Bronchial epithelial cell (primary cell): ENCODE results near the gene TNFAIP8. TPM values are rescaled to one million over a fixed set of nuclear protein-coding genes. Genes with fewer than 3 reads are reported as not detected.

Experiments
- DNase-seq: peaks from one replicate; pipeline ENCODE4 v3.0.0-alpha.2; 2010; ENCODE audit warnings: low read depth
- FAIRE-seq: peaks from 2 replicates; lab custom pipeline; 2011; peaks lifted over from hg19 to GRCh38; lab: Jason Lieb, UNC
- H3K27me3 ChIP-seq: 2 replicates; pipeline ENCODE4 v1.5.1; 2011; ENCODE audit warnings: low read length; ENCODE audit not compliant: control insufficient read depth, insufficient read depth
- H3K36me3 ChIP-seq: 2 replicates; pipeline ENCODE4 v1.5.1; 2011; ENCODE audit warnings: low read length; ENCODE audit not compliant: control insufficient read depth, insufficient read depth
- H3K4me3 ChIP-seq: 2 replicates; pipeline ENCODE4 v1.5.1; 2011; ENCODE audit warnings: mild to moderate bottlenecking, low read depth, low read length, control low read depth
- CTCF ChIP-seq: IDR thresholded peaks from 2 replicates; pipeline ENCODE4 v1.5.1; 2011; ENCODE audit warnings: mild to moderate bottlenecking, moderate library complexity, low read length, control low read depth, inconsistent platforms; ENCODE audit not compliant: insufficient read depth, severe bottlenecking
- total RNA-seq: library from RNA; depleted of rRNA; stranded (reverse); fragments of >200 nt; gene quantifications from 2 replicates; pipeline ENCODE4 v1.2.1, GENCODE V29; 2014

The TNFAIP8 gene
- total RNA-seq, 1 donor from 2014 or later = 51.9 TPM

DNA sequence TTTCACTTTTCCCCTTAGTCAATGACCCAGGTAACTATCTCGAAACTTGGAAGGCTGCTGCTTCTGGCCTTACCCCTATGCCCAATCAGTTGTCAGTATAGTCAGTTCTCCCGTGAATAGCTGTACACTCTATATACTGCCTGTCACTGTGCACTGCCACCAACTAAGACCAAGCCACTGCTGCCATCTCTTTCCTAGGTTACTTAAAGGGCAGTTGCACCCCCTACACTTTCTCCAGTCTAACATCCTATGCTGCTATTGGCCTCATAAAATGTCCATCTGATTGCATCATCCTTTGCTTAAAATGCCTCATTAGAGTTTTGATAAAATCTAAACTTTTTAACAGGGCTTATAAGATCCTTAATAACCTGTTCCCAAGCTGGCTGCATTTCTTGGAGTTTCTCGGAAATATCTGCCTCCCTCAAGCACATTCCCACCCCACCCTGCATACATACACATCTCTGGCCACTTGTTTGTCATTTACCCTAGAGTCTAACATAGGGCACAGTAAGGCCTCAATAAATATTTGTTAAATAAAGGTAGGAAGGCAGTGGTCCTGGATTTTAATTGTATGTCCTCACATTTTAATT lies 32.8 kb upstream of the TNFAIP8 start:
- Histone ChIP-seq H3K36me3 (no peaks in the 10 kb centered on the region), H3K27me3 (no peaks in the 10 kb centered on the region), H3K4me3 (no peak overlapping the region)
- FAIRE-seq (no peak), DNase-seq (peak; percentile 60)
- no peak for TF ChIP-seq CTCF

DNA sequence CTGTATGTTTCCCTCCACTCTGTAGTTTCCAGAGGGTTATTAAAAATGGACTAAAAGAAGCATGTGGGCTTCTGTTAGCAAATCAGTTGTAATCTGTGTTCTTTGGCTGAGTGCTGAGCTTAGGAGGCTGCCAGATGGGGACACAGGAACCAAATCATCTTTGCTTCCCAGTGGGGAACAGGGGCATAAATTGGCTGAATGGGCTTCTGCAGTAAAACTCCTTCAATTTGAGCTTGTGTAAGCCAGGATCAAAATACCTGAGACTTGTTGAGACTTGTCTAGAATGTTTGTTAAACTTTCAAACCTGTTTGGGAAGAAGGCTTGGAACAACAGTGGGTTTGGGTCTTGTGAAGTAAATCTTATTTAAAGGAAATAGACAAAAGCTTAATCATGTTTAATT lies 32.2 kb upstream of the TNFAIP8 start:
- Histone ChIP-seq H3K27me3 (no peaks in the 10 kb centered on the region), H3K4me3 (no peak overlapping the region), H3K36me3 (no peaks in the 10 kb centered on the region)
- DNase-seq = peak; percentile 99
- TF ChIP-seq CTCF = no peak
- FAIRE-seq = no peak

DNA sequence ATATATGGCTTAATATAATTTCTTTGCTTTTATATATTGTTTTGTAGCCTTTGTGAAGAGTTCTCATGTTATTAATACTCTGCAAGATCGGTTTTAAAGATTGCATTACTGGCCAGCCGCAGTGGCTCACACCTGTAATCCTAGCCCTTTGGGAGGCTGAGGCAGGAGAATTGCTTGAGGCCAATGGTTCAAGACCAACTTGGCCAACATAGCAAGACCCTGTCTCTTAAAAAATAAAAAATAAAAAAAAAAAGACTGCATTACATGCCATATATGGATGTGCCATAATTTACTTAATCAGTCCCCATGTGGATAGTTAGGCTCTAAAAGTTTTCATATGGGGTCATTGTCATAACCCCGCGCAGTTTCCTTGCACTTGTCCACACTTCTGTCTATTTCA lies 31.0 kb upstream of the TNFAIP8 start:
- FAIRE-seq (no peak), DNase-seq (no peak)
- no peaks in the 10 kb centered on the region for H3K36me3 ChIP-seq
- H3K4me3 ChIP-seq = no peak overlapping the region
- no peak for TF ChIP-seq CTCF
- H3K27me3 ChIP-seq = no peaks in the 10 kb centered on the region

GRCh38 chr5:119327018-119327417 lies 28.8 kb upstream of the TNFAIP8 start:
- DNase-seq (no peak), FAIRE-seq (no peak)
- Histone ChIP-seq H3K27me3 (no peaks in the 10 kb centered on the region), H3K36me3 (no peaks in the 10 kb centered on the region), H3K4me3 (no peak overlapping the region)
- no peak for TF ChIP-seq CTCF

DNA sequence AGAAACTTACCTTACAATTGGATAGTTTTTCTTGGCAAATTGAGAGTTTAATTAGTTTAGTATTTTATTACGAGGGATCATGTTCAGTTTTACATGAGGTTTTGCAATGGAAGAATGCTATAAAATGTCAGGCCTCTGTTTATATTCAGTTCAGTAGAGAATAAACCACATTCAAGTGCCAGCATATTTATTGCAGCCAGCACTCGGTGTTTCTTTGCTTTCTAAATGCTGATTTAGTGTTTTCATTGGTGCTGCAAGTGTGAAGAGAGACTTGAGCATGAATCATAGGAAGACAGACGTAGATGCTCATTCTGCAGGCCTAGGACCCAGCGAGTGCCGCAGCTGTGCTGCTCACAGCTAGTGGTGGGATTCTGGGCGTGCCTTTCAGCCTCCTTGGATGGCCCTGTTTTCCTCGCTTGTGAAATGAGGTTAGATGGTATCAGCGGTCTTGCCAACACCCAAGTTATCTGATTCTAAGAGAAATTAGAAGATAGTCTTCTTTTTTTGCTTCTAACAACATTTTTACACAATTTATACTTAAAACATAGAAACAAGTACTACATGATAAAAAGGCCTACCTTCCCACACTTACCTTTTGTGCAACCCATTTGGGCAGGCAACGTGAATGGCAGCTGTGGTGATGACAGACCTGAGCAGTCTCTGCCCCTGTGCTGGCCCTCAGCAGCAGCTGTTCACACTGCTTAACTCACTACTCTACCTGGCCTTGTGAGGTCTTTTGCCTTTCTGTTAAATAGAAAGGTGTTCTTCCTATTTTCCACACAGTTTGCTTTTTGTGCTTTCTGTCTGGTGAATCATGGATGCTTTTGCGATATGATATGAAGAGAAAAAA lies 26.8 kb upstream of the TNFAIP8 start:
- no peak for TF ChIP-seq CTCF
- Histone ChIP-seq H3K27me3 (no peaks in the 10 kb centered on the region), H3K36me3 (no peaks in the 10 kb centered on the region), H3K4me3 (no peak overlapping the region)
- FAIRE-seq = no peak
- peak; percentile 44 for DNase-seq
